ENCODE measurements around the gene PTPN9. TPM values are rescaled to one million over a fixed set of nuclear protein-coding genes. Genes with fewer than 3 reads are reported as not detected.
"Not testable (repeated sequence)": the region's sequence is repeated elsewhere in the genome, so short reads cannot be mapped to it uniquely, and the experiment has no call there.

The PTPN9 gene
- total RNA-seq, 5 donors from 2014 or later (not counting 1 experiment from before 2014, with no cell fraction given) = 12.7 to 19.6 (median 16.3) TPM

GRCh38 chr15:75531041-75531450 lies 48.1 kb downstream of the PTPN9 start:
- no peaks in the 10 kb centered on the region for H3K27me3 ChIP-seq (replicated peaks in 1 of 2; ENCODE audit: control insufficient read depth in 2 of 2, extremely low read depth in 1 of 2, insufficient read depth in 2 of 2, low read length in 1 of 2)
- H3K4me1 Mint-ChIP-seq = peaks cover 6 to 29% (median 18%) of the 10 kb centered on the region in 3 donors
- peak overlapping the region in 1 of 2 donors; percentile 22 for H3K27ac Mint-ChIP-seq
- no peak overlapping the region for H3K27ac ChIP-seq (ENCODE audit: low read length)
- H3K4me1 ChIP-seq (ENCODE audit: control insufficient read depth in 1 of 2, extremely low read depth in 1 of 2, insufficient read depth in 2 of 2, low read length in 2 of 2) = no peaks in the 10 kb centered on the region
- no peaks in the 10 kb centered on the region for H3K9me3 Mint-ChIP-seq
- H3K36me3 ChIP-seq (ENCODE audit: control insufficient read depth in 2 of 2, extremely low read depth in 1 of 2, insufficient read depth in 1 of 2, low read length in 1 of 2) = peaks cover 0 to 6% of the 10 kb centered on the region in 2 donors
- H3K4me3 Mint-ChIP-seq = no peak overlapping the region
- DNase-seq (no peak), ATAC-seq (replicated peaks in 1 of 4) (no peak)
- ChIA-PET POLR2A (no interaction called here), CTCF (no interaction called here)
- H3K4me3 ChIP-seq (ENCODE audit: control insufficient read depth in 1 of 2, extremely low read depth in 1 of 2, low read length in 1 of 2) = no peak overlapping the region
- peaks cover 18% of the 10 kb centered on the region for H3K36me3 Mint-ChIP-seq
- H3K27me3 Mint-ChIP-seq = no peaks in the 10 kb centered on the region
- WGBS (ENCODE audit: insufficient coverage) = 89% methylated on average over 3 of the region's 3 CpGs
- no peaks in the 10 kb centered on the region for H3K9me3 ChIP-seq

DNA sequence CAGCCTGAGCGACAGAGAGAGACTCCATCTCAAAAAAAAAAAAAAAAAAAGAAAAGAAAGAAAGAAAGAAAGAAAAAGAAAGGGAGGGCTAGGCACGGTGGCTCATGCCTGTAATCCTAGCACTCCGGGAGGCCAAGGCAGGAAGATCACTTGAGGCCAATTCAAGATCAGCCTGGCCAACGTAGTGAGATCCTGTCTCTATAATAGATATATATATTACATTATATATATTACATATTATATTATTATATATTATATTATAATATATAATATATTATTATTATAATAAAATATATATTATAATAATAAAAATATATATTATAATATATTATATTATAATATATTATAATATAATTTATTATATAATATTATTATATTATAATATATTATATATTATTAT lies 48.9 kb downstream of the PTPN9 start:
- CTCF ChIA-PET = no interaction called here
- no CpG with 5 or more reads among the region's 4 CpGs for WGBS (ENCODE audit: insufficient coverage)
- Mint-ChIP-seq H3K9me3 (no peaks in the 10 kb centered on the region), H3K27me3 (no peaks in the 10 kb centered on the region), H3K4me1 (peaks cover 6 to 26% (median 18%) of the 10 kb centered on the region in 3 donors), H3K27ac (no peak overlapping the region), H3K36me3 (peaks cover 18% of the 10 kb centered on the region), H3K4me3 (no peak overlapping the region)
- Histone ChIP-seq H3K27ac (ENCODE audit: low read length) (no peak overlapping the region), H3K36me3 (ENCODE audit: control insufficient read depth in 2 of 2, extremely low read depth in 1 of 2, insufficient read depth in 1 of 2, low read length in 1 of 2) (peaks cover 0 to 10% of the 10 kb centered on the region in 2 donors), H3K4me3 (ENCODE audit: control insufficient read depth in 1 of 2, extremely low read depth in 1 of 2, low read length in 1 of 2) (no peak overlapping the region), H3K4me1 (ENCODE audit: control insufficient read depth in 1 of 2, extremely low read depth in 1 of 2, insufficient read depth in 2 of 2, low read length in 2 of 2) (no peaks in the 10 kb centered on the region), H3K27me3 (replicated peaks in 1 of 2; ENCODE audit: control insufficient read depth in 2 of 2, extremely low read depth in 1 of 2, insufficient read depth in 2 of 2, low read length in 1 of 2) (no peaks in the 10 kb centered on the region), H3K9me3 (no peaks in the 10 kb centered on the region)
- POLR2A ChIA-PET = no interaction called here
- DNase-seq (no peak), ATAC-seq (replicated peaks in 1 of 4) (no peak)

GRCh38 chr15:75525756-75526155 lies 53.4 kb downstream of the PTPN9 start:
- H3K4me1 ChIP-seq (ENCODE audit: control insufficient read depth in 1 of 2, extremely low read depth in 1 of 2, insufficient read depth in 2 of 2, low read length in 2 of 2); H3K27ac Mint-ChIP-seq; H3K9me3 ChIP-seq; POLR2A ChIA-PET; ATAC-seq (replicated peaks in 1 of 4); H3K27me3 Mint-ChIP-seq; DNase-seq; H3K27me3 ChIP-seq (replicated peaks in 1 of 2; ENCODE audit: control insufficient read depth in 2 of 2, extremely low read depth in 1 of 2, insufficient read depth in 2 of 2, low read length in 1 of 2); H3K27ac ChIP-seq (ENCODE audit: low read length); H3K4me3 Mint-ChIP-seq; H3K4me1 Mint-ChIP-seq; H3K4me3 ChIP-seq (ENCODE audit: control insufficient read depth in 1 of 2, extremely low read depth in 1 of 2, low read length in 1 of 2); H3K9me3 Mint-ChIP-seq: not testable (repeated sequence)
- WGBS (ENCODE audit: insufficient coverage) = no CpG with 5 or more reads among the region's 3 CpGs
- CTCF ChIA-PET = interaction anchor here (0.5 to 0.7 kb wide), 3 partner anchors 29 to 115 kb away, joined by 4 read pairs; no protein-coding TSS in a partner anchor
- H3K36me3 ChIP-seq (ENCODE audit: control insufficient read depth in 2 of 2, extremely low read depth in 1 of 2, insufficient read depth in 1 of 2, low read length in 1 of 2) = peaks cover 5 to 36% of the 10 kb centered on the region in 2 donors
- H3K36me3 Mint-ChIP-seq = peaks cover 40% of the 10 kb centered on the region

- H3K9me3 Mint-ChIP-seq = no peaks in the 10 kb centered on the region
- WGBS (ENCODE audit: insufficient coverage) = no CpG with 5 or more reads among the region's 2 CpGs
- H3K4me1 ChIP-seq (ENCODE audit: control insufficient read depth in 1 of 2, extremely low read depth in 1 of 2, insufficient read depth in 2 of 2, low read length in 2 of 2) = no peaks in the 10 kb centered on the region
- no peaks in the 10 kb centered on the region for H3K4me1 Mint-ChIP-seq
- ATAC-seq (replicated peaks in 1 of 4) (no peak), DNase-seq (no peak)
- ChIA-PET CTCF (no interaction called here), POLR2A (no interaction called here)
- peaks cover 5 to 48% of the 10 kb centered on the region in 2 donors for H3K36me3 ChIP-seq (ENCODE audit: control insufficient read depth in 2 of 2, extremely low read depth in 1 of 2, insufficient read depth in 1 of 2, low read length in 1 of 2)
- H3K27ac Mint-ChIP-seq = no peak overlapping the region
- H3K4me3 ChIP-seq (ENCODE audit: control insufficient read depth in 1 of 2, extremely low read depth in 1 of 2, low read length in 1 of 2) = no peak overlapping the region
- no peaks in the 10 kb centered on the region for H3K27me3 ChIP-seq (replicated peaks in 1 of 2; ENCODE audit: control insufficient read depth in 2 of 2, extremely low read depth in 1 of 2, insufficient read depth in 2 of 2, low read length in 1 of 2)
- H3K4me3 Mint-ChIP-seq = no peak overlapping the region
- H3K27ac ChIP-seq (ENCODE audit: low read length) = no peak overlapping the region
- H3K27me3 Mint-ChIP-seq = no peaks in the 10 kb centered on the region
- H3K9me3 ChIP-seq = no peaks in the 10 kb centered on the region
- peaks cover 45% of the 10 kb centered on the region for H3K36me3 Mint-ChIP-seq
Observed at GRCh38 chr15:75523011-75523410, 56.1 kb downstream of the PTPN9 start.

GRCh38 chr15:75517233-75517632 lies 61.9 kb downstream of the PTPN9 start:
- H3K4me1 Mint-ChIP-seq = no peaks in the 10 kb centered on the region
- H3K27me3 Mint-ChIP-seq = no peaks in the 10 kb centered on the region
- Histone ChIP-seq H3K4me1 (ENCODE audit: control insufficient read depth in 1 of 2, extremely low read depth in 1 of 2, insufficient read depth in 2 of 2, low read length in 2 of 2) (no peaks in the 10 kb centered on the region), H3K4me3 (ENCODE audit: control insufficient read depth in 1 of 2, extremely low read depth in 1 of 2, low read length in 1 of 2) (no peak overlapping the region), H3K27ac (ENCODE audit: low read length) (no peak overlapping the region), H3K9me3 (no peaks in the 10 kb centered on the region), H3K36me3 (ENCODE audit: control insufficient read depth in 2 of 2, extremely low read depth in 1 of 2, insufficient read depth in 1 of 2, low read length in 1 of 2) (peaks cover under 1 to 42% of the 10 kb centered on the region in 2 donors), H3K27me3 (replicated peaks in 1 of 2; ENCODE audit: control insufficient read depth in 2 of 2, extremely low read depth in 1 of 2, insufficient read depth in 2 of 2, low read length in 1 of 2) (no peaks in the 10 kb centered on the region)
- ATAC-seq (replicated peaks in 1 of 4) (no peak), DNase-seq (no peak)
- CTCF ChIA-PET = interaction anchor here in 1 of 2 donors (0.7 kb wide), 1 partner anchor 100 kb away, joined by 4 read pairs; no protein-coding TSS in a partner anchor
- H3K9me3 Mint-ChIP-seq = no peaks in the 10 kb centered on the region
- no peak overlapping the region for H3K4me3 Mint-ChIP-seq
- H3K27ac Mint-ChIP-seq = no peak overlapping the region
- POLR2A ChIA-PET = no interaction called here
- WGBS (ENCODE audit: insufficient coverage) = 100% methylated on average over 1 of the region's 1 CpG
- peaks cover 38% of the 10 kb centered on the region for H3K36me3 Mint-ChIP-seq

- CTCF ChIA-PET = interaction anchor here (0.5 to 1.6 kb wide), 9 partner anchors 10 to 175 kb away, joined by 3 to 28 read pairs (median 4); partner anchors contain the start of genes IMP3 (in 1 of the 2), SNUPN (in 1 of the 2) and SNX33 (in 1 of the 2)
- POLR2A ChIA-PET = no interaction called here
- H3K4me3 ChIP-seq (ENCODE audit: control insufficient read depth in 1 of 2, extremely low read depth in 1 of 2, low read length in 1 of 2) = no peak overlapping the region
- ATAC-seq (replicated peaks in 1 of 4) (peak in 2 of 4 experiments; percentile 33 to 52), DNase-seq (peak in 19 of 35 experiments; percentile 1 to 62 (median 16))
- no CpG with 5 or more reads among the region's 7 CpGs for WGBS (ENCODE audit: insufficient coverage)
- no peak overlapping the region for H3K27ac Mint-ChIP-seq
- no peaks in the 10 kb centered on the region for H3K27me3 ChIP-seq (replicated peaks in 1 of 2; ENCODE audit: control insufficient read depth in 2 of 2, extremely low read depth in 1 of 2, insufficient read depth in 2 of 2, low read length in 1 of 2)
- H3K4me3 Mint-ChIP-seq = no peak overlapping the region
- H3K27ac ChIP-seq (ENCODE audit: low read length) = no peak overlapping the region
- peaks cover 20% of the 10 kb centered on the region for H3K36me3 Mint-ChIP-seq
- no peaks in the 10 kb centered on the region for H3K27me3 Mint-ChIP-seq
- H3K4me1 Mint-ChIP-seq = peaks cover 2 to 5% (median 4%) of the 10 kb centered on the region in 3 donors
- H3K36me3 ChIP-seq (ENCODE audit: control insufficient read depth in 2 of 2, extremely low read depth in 1 of 2, insufficient read depth in 1 of 2, low read length in 1 of 2) = peaks cover 4 to 35% of the 10 kb centered on the region in 2 donors
- H3K9me3 Mint-ChIP-seq = no peaks in the 10 kb centered on the region
- no peaks in the 10 kb centered on the region for H3K9me3 ChIP-seq
- no peaks in the 10 kb centered on the region for H3K4me1 ChIP-seq (ENCODE audit: control insufficient read depth in 1 of 2, extremely low read depth in 1 of 2, insufficient read depth in 2 of 2, low read length in 2 of 2)
Observed at GRCh38 chr15:75508840-75509532, 70.1 kb downstream of the PTPN9 start.
